ENCODE data around the gene KRT1.

Gene KRT1

DNA sequence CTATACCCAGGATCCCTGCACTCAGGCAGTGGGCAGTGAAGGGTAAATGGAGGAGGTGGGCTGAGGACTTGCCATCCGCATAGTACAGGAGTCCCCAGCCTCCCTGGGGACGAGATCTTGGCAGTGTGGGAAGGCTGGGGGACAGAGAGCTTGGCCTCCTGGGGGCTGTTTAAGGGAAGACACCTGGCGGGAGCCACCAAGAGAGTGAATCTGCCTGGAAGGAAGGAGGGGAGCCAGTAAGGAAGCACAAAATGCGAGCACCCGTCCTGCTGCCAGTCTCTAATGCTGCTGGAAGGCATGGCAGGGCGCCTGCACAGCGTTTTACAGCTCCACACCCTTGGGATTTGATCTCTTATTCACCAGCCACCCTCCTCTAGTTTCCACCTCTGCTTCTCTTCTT is 20.8 kb downstream of the KRT1 start:
- Histone ChIP-seq H3K27me3 (ENCODE audit: control insufficient read depth, insufficient read depth, low read length) (no peaks in the 10 kb centered on the region), H3K27ac (ENCODE audit: low read length) (no peak overlapping the region), H3K4me3 (ENCODE audit: low read length) (no peak overlapping the region), H3K36me3 (ENCODE audit: control insufficient read depth, low read depth, low read length) (no peaks in the 10 kb centered on the region), H3K9me3 (ENCODE audit: control insufficient read depth, low read depth, low read length) (no peaks in the 10 kb centered on the region), H3K4me1 (ENCODE audit: control insufficient read depth, low read depth, low read length) (no peaks in the 10 kb centered on the region), H3K9ac (ENCODE audit: low read length) (no peak overlapping the region)

DNA sequence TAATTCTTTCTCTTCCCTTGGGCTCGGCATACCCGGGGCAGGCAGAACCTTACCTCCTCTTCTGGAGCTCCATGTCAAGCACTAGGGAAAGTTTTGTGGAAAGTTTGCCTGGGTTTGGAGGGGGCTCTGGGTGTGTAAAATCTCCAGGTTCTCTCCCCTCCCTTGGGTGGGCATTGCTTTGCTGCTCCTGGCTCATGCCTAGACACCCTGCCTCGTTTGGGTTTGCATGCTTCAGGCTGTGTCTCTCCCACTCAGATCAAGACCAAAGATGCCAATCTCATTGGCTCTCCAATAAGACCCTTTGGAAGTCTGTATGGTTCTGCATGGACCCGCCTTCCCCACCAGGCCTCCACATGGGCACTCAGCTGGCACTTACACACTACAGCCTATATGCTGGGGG is 22.0 kb downstream of the KRT1 start:
- H3K27ac ChIP-seq (ENCODE audit: low read length), result no peak overlapping the region
- no peaks in the 10 kb centered on the region for H3K27me3 ChIP-seq (ENCODE audit: control insufficient read depth, insufficient read depth, low read length)
- no peaks in the 10 kb centered on the region for H3K9me3 ChIP-seq (ENCODE audit: control insufficient read depth, low read depth, low read length)
- no peaks in the 10 kb centered on the region for H3K4me1 ChIP-seq (ENCODE audit: control insufficient read depth, low read depth, low read length)
- no peaks in the 10 kb centered on the region for H3K36me3 ChIP-seq (ENCODE audit: control insufficient read depth, low read depth, low read length)
- no peak overlapping the region for H3K4me3 ChIP-seq (ENCODE audit: low read length)
- H3K9ac ChIP-seq (ENCODE audit: low read length), result no peak overlapping the region

DNA sequence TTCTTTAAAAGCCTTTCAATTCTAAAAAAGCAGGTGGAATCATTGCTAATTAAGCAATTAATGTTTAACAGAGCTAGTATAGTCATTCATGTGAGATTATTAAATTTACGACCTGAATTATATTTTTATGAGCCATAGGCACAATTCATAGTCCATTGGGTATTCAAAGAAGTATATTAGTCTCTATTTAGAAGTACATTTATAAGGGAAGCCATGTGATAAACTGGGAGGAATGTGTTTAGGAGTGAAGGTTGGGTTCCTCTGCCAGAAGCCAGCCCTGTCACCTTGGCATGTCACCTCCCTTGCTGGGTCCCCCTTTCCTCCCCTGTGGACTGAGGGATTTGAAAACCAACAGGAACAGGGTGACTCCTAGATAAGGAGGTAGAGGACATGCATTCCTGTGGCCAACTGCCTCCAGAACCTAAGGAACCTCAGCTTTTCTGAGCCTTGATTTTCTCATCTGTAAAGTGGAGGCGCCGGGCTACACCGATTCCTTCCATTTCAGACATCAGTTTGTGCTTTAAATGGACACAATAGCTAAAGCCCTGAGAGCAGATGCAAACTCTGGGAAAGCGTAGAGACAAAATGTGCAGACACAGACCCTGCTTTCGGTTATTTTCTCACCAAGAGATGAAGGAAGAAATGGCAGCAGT is 22.8 kb downstream of the KRT1 start:
- H3K27me3 ChIP-seq (ENCODE audit: control insufficient read depth, insufficient read depth, low read length), result no peaks in the 10 kb centered on the region
- no peaks in the 10 kb centered on the region for H3K36me3 ChIP-seq (ENCODE audit: control insufficient read depth, low read depth, low read length)
- H3K27ac ChIP-seq (ENCODE audit: low read length), result no peak overlapping the region
- no peak overlapping the region for H3K9ac ChIP-seq (ENCODE audit: low read length)
- no peaks in the 10 kb centered on the region for H3K4me1 ChIP-seq (ENCODE audit: control insufficient read depth, low read depth, low read length)
- no peaks in the 10 kb centered on the region for H3K9me3 ChIP-seq (ENCODE audit: control insufficient read depth, low read depth, low read length)
- H3K4me3 ChIP-seq (ENCODE audit: low read length), result no peak overlapping the region

DNA sequence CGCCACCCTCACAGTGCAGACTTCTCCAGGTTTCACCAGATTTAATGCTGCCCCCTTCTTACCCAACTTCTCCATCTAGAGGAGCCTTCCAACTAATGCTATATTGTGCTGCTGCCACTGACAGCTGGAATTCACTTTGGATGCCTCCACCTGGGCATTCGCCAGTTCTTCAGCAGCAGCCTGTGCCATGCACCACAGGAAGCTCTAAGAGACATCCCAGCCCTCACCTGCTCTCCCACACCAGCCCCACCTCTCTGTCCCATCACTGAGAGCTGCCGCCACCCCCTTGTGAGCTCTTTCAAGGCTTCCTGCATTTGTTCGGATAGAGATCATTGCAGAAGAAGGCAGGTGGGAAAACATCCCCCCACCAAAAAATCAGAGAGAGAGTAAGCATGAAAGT is 23.6 kb downstream of the KRT1 start:
- Histone ChIP-seq H3K36me3 (ENCODE audit: control insufficient read depth, low read depth, low read length) (no peaks in the 10 kb centered on the region), H3K27ac (ENCODE audit: low read length) (no peak overlapping the region), H3K9me3 (ENCODE audit: control insufficient read depth, low read depth, low read length) (no peaks in the 10 kb centered on the region), H3K4me1 (ENCODE audit: control insufficient read depth, low read depth, low read length) (no peaks in the 10 kb centered on the region), H3K27me3 (ENCODE audit: control insufficient read depth, insufficient read depth, low read length) (no peaks in the 10 kb centered on the region), H3K9ac (ENCODE audit: low read length) (no peak overlapping the region), H3K4me3 (ENCODE audit: low read length) (no peak overlapping the region)

DNA sequence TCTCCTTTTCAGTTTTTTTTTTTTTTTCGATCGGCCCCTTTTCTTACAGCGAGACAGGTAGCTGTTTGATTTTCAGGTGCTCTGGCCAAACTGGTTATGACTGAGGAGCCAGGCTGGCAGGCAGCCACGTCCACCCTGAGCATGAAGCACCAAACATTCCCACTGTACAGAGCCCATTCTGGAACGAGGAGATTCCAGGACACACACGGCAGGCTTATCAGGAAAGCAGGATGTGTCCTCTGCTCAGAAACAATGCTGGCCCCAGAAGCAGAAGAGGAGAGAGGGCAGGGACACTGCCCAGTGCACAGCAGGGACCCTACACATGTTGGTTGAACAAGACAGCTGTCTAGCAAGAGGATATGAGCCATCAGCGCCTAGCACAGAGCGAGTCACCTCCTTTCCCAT is 24.5 kb downstream of the KRT1 start:
- Histone ChIP-seq H3K9me3 (ENCODE audit: control insufficient read depth, low read depth, low read length) (no peaks in the 10 kb centered on the region), H3K9ac (ENCODE audit: low read length) (no peak overlapping the region), H3K27ac (ENCODE audit: low read length) (no peak overlapping the region), H3K27me3 (ENCODE audit: control insufficient read depth, insufficient read depth, low read length) (no peaks in the 10 kb centered on the region), H3K4me1 (ENCODE audit: control insufficient read depth, low read depth, low read length) (no peaks in the 10 kb centered on the region), H3K36me3 (ENCODE audit: control insufficient read depth, low read depth, low read length) (no peaks in the 10 kb centered on the region), H3K4me3 (ENCODE audit: low read length) (no peak overlapping the region)

DNA sequence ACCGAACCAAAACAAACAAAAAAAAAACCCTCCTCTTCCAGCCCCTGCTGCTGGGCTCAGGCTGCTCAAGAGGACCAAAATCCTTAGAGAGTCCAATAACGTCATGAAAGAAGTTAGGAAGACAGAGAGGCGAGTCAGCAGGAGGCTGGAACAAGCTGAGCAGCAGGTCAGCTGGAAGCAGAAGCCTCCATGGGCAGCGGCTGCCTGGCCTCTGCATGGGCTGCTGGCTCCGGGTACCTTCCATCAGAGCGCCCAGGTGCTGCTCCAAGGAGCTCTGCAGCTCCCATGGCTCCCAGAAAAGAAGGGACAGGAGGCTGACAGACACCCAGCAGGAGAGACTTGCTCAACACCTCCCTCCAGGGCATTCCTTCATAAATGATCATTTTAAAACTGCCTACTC is 25.0 kb downstream of the KRT1 start:
- Histone ChIP-seq H3K27me3 (ENCODE audit: control insufficient read depth, insufficient read depth, low read length) (no peaks in the 10 kb centered on the region), H3K9ac (ENCODE audit: low read length) (no peak overlapping the region), H3K9me3 (ENCODE audit: control insufficient read depth, low read depth, low read length) (no peaks in the 10 kb centered on the region), H3K4me3 (ENCODE audit: low read length) (no peak overlapping the region), H3K36me3 (ENCODE audit: control insufficient read depth, low read depth, low read length) (no peaks in the 10 kb centered on the region), H3K27ac (ENCODE audit: low read length) (no peak overlapping the region), H3K4me1 (ENCODE audit: control insufficient read depth, low read depth, low read length) (no peaks in the 10 kb centered on the region)

DNA sequence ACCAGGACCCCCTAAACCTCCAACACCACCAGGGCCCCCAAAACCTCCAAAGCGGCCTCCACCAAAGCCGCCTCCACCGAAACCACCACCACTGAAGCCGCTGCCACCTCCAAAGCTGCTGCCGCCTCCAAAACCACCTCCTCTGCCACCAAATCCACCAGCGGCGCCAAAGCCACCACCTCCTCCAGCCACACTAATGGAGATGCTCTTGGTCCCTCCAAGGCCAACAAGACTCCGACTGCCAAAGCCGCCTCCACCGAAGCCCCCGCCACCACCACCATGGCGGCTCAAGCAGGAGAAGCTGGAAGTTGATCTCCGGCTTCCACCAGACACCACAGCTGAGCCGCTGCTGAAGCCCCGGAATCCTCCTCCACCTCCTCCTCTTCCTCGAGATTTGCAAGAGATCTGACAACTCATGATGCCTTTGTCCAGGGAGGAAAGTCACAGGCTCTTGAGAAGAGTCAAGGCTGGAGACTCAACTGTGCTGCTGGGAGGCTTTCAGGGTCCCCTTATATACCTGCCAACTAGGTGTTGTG is 28.4 kb downstream of the KRT1 start, which contains the start of gene KRT2:
Gene KRT2 (minus strand): TSS at position 486 of the 536 bp plus-strand sequence. CDS start 69 bp downstream, at position 417.
- Histone ChIP-seq H3K9me3 (ENCODE audit: control insufficient read depth, low read depth, low read length) (no peaks in the 10 kb centered on the region), H3K36me3 (ENCODE audit: control insufficient read depth, low read depth, low read length) (no peaks in the 10 kb centered on the region), H3K4me1 (ENCODE audit: control insufficient read depth, low read depth, low read length) (no peaks in the 10 kb centered on the region), H3K9ac (ENCODE audit: low read length) (no peak within 1 kb of the TSS), H3K27me3 (ENCODE audit: control insufficient read depth, insufficient read depth, low read length) (no peaks in the 10 kb centered on the region), H3K4me3 (ENCODE audit: low read length) (no peak within 1 kb of the TSS), H3K27ac (ENCODE audit: low read length) (no peak within 1 kb of the TSS)

DNA sequence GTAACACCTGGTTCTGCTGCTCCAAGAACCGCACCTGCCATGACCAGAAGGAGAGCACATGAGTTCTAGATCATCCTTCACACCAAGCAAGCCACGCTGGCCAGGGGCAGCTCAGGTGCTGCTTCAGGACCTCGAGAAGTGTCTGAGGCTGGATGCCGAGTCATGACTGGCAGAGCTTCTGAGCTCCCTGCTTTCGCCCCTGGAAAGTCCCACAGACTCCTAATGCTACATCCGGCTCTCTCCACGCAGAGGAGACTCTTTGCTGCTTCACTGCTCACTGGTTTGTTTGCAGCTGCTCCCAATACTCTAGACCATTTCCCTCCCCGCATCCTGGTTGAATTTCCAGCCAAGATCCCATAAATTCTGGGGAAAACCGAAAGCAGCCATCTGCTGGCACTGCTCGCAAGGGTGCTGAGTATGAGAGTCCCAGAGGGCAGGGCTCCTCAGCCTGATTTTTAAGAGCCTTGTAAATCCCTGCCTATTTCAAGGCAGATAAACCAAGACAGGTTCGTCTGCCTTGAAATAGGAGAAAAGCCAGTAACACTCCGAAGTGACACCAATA is 29.6 kb downstream of the KRT1 start:
- Histone ChIP-seq H3K9ac (ENCODE audit: low read length) (no peak overlapping the region), H3K4me3 (ENCODE audit: low read length) (no peak overlapping the region), H3K4me1 (ENCODE audit: control insufficient read depth, low read depth, low read length) (no peaks in the 10 kb centered on the region), H3K36me3 (ENCODE audit: control insufficient read depth, low read depth, low read length) (no peaks in the 10 kb centered on the region), H3K27ac (ENCODE audit: low read length) (no peak overlapping the region), H3K9me3 (ENCODE audit: control insufficient read depth, low read depth, low read length) (no peaks in the 10 kb centered on the region), H3K27me3 (ENCODE audit: control insufficient read depth, insufficient read depth, low read length) (no peaks in the 10 kb centered on the region)

DNA sequence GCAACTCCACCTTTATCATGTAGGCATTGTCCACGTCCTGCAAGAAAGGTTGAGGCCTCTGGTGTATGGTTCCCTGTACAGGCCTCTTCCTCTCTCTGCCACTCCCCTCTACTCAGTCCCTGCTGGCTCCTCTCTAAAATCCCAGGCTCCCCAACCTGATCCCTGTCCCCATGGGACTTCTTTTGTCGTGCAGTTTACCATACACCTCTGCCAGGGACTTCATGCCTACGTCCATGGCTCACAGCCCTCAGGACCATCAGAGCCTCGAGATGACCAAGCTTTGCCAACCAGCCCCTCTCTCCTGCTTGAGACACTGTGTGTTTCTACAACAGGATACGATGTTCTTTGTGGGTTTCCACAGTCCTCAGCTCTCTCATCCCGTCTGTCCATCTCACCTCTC is 31.1 kb downstream of the KRT1 start:
- H3K27ac ChIP-seq (ENCODE audit: low read length), result no peak overlapping the region
- H3K9ac ChIP-seq (ENCODE audit: low read length), result no peak overlapping the region
- no peaks in the 10 kb centered on the region for H3K4me1 ChIP-seq (ENCODE audit: control insufficient read depth, low read depth, low read length)
- no peak overlapping the region for H3K4me3 ChIP-seq (ENCODE audit: low read length)
- no peaks in the 10 kb centered on the region for H3K36me3 ChIP-seq (ENCODE audit: control insufficient read depth, low read depth, low read length)
- no peaks in the 10 kb centered on the region for H3K9me3 ChIP-seq (ENCODE audit: control insufficient read depth, low read depth, low read length)
- no peaks in the 10 kb centered on the region for H3K27me3 ChIP-seq (ENCODE audit: control insufficient read depth, insufficient read depth, low read length)

DNA sequence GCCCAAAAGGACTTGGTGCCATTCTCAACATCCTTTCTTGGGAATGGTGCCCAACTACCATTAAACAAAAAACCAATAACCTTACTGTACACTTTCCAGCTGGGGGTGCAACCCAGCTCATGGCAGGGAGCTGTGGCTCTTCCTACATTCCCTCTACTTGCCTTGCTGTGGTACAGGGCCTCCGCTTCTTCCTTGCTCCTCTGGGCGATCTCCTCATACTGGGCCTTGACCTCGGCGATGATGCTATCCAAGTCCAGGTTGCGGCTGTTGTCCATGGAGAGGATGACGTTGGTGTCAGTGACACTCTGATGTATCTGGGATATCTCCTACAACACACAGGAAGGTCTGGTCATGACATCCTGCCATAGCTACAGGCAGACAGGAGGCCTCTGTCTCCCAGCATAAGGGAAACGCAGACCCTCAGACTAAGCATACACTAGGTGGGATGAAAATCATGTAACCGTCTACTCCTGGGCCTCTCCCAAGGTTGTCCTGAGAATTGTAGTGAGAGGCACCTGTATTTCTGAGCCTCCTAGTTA is 32.1 kb downstream of the KRT1 start:
- no peaks in the 10 kb centered on the region for H3K9me3 ChIP-seq (ENCODE audit: control insufficient read depth, low read depth, low read length)
- no peak overlapping the region for H3K27ac ChIP-seq (ENCODE audit: low read length)
- no peaks in the 10 kb centered on the region for H3K27me3 ChIP-seq (ENCODE audit: control insufficient read depth, insufficient read depth, low read length)
- no peaks in the 10 kb centered on the region for H3K36me3 ChIP-seq (ENCODE audit: control insufficient read depth, low read depth, low read length)
- no peak overlapping the region for H3K9ac ChIP-seq (ENCODE audit: low read length)
- H3K4me1 ChIP-seq (ENCODE audit: control insufficient read depth, low read depth, low read length), result no peaks in the 10 kb centered on the region
- no peak overlapping the region for H3K4me3 ChIP-seq (ENCODE audit: low read length)

DNA sequence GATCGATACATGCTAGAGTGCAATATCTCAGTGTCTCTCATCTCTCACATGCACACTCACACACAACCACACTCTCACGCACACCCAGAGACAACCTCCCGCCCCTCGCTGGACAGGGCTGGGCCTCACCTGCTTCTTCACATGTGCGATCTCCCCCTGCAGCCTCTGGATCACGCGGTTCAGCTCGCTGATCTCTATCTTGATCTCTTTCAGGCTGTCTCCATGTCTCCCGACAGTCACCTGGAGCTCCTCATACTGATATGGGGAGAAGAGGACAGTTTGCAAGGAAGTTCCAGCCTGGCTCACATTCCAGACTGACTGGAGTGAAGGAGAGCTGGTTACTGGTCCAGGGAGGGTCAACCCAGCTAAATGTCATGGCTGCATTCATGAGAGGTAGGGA is 32.6 kb downstream of the KRT1 start:
- Histone ChIP-seq H3K4me1 (ENCODE audit: control insufficient read depth, low read depth, low read length) (no peaks in the 10 kb centered on the region), H3K27me3 (ENCODE audit: control insufficient read depth, insufficient read depth, low read length) (no peaks in the 10 kb centered on the region)

DNA sequence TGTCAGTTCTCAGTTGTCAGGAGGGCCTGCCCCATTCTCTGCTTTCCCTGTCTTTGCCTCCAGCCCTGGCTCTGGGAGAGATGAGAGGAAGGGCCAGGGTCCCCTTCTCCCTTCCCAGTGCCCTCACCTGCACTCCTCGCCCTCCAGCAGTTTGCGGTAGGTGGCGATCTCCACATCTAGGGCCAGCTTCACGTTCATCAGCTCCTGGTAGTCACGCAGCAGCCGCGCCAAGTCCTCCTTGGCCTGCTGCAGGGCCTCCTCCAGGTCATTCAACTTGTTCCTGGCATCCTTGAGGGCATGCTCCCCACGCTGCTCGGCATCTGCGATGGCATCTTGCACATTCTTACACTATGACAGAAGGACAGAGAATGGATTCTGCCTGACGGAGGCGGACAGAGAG is 33.6 kb downstream of the KRT1 start:
- Histone ChIP-seq H3K36me3 (ENCODE audit: control insufficient read depth, low read depth, low read length) (no peaks in the 10 kb centered on the region), H3K9me3 (ENCODE audit: control insufficient read depth, low read depth, low read length) (no peaks in the 10 kb centered on the region), H3K4me3 (ENCODE audit: low read length) (no peak overlapping the region), H3K9ac (ENCODE audit: low read length) (no peak overlapping the region), H3K27me3 (ENCODE audit: control insufficient read depth, insufficient read depth, low read length) (no peaks in the 10 kb centered on the region), H3K4me1 (ENCODE audit: control insufficient read depth, low read depth, low read length) (no peaks in the 10 kb centered on the region), H3K27ac (ENCODE audit: low read length) (no peak overlapping the region)

More for the DNA sequence above, 32.6 kb downstream of the KRT1 start:
- Histone ChIP-seq H3K4me3 (ENCODE audit: low read length) (no peak overlapping the region), H3K27ac (ENCODE audit: low read length) (no peak overlapping the region), H3K9ac (ENCODE audit: low read length) (no peak overlapping the region), H3K9me3 (ENCODE audit: control insufficient read depth, low read depth, low read length) (no peaks in the 10 kb centered on the region), H3K36me3 (ENCODE audit: control insufficient read depth, low read depth, low read length) (no peaks in the 10 kb centered on the region)

All from iPS-18a (cell line).